ENCODE results near the gene ERC2.

- TF ChIP-seq CTCF (IDR thresholded peaks at IDR 0.05; ENCODE audit: insufficient read depth, low read depth, low read length): peak; percentile 22
- no peak for TF ChIP-seq EZH2 (IDR thresholded peaks at IDR 0.05; ENCODE audit: insufficient read depth, low read length)
Observed at GRCh38 chr3:55481744-55482495, 986.3 kb downstream of the ERC2 start.

All from astrocyte (in vitro differentiated cells and primary cell).